Mucosa of gallbladder (tissue), 1 donor: Measurements from ENCODE around the gene EGFR. TPM values are rescaled to one million over a fixed set of nuclear protein-coding genes. Genes with fewer than 3 reads are reported as not detected.

Experiments used
- DNase-seq: peaks from one replicate; pipeline ENCODE4 v3.0.0-alpha.2; 2020; ENCODE audit warnings: low spot score
- total RNA-seq: library from RNA; stranded (reverse); gene quantifications from one replicate; pipeline ENCODE4 v1.2.1, GENCODE V29; 2021
- donor health status: DM: no; HTN: no; CAD: no.

Gene EGFR
- 87.3 TPM for total RNA-seq

DNA sequence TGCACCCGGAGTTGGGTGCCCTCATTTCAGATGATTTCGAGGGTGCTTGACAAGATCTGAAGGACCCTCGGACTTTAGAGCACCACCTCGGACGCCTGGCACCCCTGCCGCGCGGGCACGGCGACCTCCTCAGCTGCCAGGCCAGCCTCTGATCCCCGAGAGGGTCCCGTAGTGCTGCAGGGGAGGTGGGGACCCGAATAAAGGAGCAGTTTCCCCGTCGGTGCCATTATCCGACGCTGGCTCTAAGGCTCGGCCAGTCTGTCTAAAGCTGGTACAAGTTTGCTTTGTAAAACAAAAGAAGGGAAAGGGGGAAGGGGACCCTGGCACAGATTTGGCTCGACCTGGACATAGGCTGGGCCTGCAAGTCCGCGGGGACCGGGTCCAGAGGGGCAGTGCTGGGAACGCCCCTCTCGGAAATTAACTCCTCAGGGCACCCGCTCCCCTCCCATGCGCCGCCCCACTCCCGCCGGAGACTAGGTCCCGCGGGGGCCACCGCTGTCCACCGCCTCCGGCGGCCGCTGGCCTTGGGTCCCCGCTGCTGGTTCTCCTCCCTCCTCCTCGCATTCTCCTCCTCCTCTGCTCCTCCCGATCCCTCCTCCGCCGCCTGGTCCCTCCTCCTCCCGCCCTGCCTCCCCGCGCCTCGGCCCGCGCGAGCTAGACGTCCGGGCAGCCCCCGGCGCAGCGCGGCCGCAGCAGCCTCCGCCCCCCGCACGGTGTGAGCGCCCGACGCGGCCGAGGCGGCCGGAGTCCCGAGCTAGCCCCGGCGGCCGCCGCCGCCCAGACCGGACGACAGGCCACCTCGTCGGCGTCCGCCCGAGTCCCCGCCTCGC lies at the start of gene EGFR:
TSS of gene EGFR (plus strand) at position 657 of the 830 bp plus-strand sequence. CDS start 261 bp downstream, outside the sequence.
- DNase-seq: peak; percentile 82

DNA sequence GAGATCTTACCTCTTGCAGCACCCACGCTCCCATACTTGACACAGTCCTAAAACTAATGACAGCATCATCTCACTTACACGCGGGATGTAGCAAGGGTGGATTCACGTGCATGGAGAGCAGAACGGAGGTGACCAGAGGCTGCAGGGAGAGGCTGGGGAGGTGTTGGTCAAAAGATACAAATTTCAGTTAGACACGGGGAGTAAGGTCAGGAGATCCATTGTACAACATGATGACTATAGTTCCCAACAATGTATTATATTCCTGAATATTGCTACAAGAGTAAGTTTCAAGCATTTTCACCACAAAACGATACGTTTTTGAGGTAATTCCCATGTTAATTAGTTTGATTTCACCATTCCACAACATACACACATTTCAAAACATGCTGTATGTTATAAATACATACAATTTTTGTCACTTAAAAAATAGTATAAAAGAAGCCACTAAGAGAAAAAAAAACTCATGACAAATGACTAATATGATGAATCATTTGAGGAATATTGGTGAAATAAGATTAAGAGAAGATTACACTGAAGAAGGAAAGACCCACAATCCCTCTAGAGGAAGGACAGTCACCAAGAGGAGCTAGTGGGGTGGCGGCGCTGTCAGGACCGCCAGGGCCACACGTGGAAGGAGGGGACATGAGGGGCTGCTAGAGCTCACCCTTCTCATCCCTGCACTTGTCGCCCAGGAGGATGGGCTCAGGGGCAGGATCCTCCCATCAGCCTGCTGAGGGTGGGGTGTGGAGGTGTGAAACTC lies 49.4 kb upstream of the EGFR start:
- no peak for DNase-seq

DNA sequence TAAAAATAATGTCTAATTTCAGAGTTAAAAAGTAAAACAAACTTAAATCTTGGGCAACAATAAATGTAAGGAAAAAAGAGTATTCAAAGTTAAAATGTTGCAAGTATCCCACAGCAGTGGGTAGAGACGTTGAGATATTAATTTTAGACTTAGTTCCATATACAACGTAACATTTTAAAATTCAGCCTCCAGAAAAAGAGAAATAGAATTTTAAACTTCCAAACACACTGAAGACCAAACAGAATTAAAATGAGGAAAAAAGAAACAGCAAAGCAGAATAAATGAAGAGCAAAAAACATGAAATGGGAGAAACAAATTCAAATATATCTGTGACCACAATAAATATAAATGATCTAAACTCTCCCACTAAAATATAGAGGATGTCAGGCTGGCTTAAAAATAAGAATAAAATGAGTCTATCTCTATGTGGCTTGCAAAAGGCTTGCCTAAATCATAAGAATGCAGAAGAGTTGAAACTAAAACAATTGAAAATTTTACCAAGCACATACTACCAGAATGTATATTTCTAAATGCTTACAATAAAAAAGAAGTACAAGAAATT lies 46.0 kb upstream of the EGFR start:
- no peak for DNase-seq

DNA sequence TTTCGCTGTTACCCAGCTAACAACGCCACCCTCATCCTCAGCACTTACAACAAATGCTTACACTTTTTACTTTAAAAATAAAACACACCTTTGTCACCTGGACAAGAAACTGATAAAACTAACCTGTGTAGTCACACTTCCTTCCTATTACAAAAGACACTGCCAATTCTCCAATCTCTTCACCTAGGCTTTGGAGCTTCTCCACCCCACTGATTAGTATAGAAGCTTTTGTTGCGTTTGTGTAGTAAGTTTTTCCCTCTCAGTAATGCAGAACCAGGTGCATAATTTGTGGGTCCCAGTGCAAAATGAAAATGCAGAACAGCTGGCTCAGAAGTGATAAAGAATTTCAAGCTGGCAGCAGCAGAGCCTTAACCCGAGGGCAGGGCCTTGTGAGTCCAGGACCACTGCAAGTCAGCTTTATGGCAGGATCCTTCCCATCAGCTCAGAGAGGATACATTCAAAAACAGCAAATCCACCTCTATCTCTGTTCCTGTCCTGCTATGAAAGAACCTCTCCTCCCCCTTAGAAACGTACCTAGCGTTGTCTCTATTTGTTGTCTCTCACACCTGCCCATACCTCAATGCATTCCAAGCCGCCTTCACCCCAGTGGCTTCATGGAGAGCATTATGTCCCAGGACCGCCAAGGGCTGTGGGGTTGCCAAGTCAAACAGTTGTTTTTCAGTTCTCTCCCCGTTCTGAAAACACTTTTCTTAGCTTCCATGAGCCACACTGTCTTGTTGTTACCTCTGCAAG lies 40.3 kb upstream of the EGFR start:
- no peak for DNase-seq

DNA sequence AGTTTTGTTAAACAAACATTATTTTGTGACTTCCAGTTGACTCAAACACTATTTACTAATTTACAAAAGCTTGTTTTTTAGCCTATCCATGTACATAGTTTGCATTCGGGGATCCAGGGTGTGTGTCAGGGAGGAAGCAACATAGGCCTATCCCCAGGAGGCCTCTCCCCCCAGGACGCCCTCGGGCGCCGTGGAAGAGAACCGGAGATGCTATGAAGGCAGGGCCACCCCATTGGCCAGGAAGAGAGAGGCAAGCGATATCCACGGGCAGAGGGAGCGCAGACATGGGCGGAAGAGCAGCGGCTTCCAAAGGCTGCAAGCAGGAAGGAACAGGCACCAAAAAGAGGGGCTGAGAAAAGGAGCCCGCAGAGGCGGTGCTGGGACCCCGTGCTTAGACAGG lies 38.3 kb upstream of the EGFR start:
- no peak for DNase-seq

DNA sequence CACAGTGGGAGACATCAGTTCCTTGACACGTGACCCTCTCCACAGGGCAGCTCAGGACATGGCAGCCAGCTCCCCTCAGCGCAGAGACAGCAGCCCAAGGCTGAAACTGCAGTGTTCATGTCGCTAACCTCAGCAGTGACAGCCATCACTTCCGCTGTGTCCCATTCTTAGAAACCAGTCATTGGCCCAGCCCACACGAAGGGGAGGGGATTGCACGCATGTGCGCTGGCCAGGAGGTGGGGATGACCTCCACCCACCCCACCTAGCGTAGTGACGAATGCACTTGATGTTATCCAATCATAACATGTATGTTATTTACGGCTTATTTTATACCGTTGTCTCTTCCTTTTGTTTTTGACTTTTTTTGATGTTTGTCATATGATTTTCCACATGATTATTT lies 36.9 kb upstream of the EGFR start:
- DNase-seq: no peak

DNA sequence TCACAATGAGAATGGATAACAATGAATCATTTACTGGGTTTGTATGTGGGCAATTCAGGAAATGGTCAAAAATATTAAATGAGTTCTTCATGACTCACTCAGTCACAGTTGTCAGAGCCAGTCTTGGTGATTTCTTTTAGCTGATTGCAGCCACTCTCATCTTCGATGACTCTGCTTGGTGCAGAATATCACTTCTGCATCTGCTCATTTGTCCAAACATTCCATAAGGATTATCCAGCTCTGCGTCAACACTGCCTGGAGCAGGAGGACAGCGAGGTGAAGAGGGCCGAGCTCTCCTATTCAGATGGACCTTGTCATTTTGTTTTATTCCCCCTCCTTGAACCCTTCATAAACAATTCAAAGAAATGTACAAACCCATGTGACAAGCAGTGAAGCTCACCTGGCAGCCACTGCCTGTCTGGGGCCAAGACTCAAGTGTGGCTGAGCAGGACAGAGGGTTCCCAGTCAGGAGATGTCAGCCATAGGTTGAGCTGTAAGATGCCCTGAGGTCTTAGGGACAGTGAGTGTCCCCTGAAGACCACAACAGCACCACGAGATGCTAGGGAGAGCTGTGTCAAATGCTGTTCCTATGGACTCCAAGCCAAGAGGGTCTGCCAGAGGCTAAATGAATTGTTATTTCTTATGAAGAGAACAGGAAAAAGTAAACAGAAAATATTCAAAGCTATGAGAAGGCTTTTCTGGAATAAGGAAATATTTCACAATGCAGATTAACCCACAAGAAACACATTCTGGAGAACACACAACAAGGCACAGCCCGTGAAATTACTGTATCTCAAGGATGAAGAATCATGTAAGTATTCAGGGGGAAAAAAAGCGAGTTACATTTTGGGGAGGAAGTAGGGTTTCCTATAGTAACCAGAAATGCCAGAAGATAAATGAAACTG lies 33.1 kb upstream of the EGFR start:
- no peak for DNase-seq

DNA sequence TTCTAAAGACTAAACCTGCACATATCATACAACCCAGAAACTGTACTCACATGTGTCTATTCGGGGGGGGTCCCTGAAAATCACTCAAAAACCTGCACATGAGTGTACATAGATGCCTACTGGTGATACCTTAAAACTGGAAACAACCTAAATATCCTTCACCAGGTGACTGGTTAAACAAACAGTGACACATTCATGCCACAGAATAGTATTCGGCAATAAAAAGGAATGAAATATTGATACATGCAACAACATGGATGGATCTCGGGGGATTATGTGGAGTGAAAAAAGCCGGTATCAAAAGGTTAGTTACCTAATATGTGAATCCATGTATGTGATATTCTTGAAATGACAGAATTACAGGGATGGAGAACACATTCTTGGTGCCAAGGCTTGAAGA lies 32.1 kb upstream of the EGFR start:
- no peak for DNase-seq

DNA sequence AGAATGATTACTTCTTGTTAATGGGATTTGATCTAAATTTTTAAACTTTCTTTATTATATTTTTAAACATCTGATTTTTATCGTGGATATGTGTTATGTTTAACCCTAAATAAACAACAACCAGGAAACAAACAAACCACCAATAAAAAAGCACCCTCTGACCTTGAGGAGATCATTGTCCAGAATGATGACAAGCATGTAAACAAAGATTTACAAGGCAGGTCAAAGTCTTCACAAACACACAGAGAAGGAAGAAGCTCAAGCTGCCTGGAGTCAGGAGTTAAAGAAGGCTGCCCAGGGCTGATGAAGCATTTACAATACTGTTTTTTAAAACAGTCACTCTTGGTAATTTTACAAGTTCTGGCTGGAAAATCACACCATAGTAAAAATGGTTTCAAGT lies 31.0 kb upstream of the EGFR start:
- no peak for DNase-seq

DNA sequence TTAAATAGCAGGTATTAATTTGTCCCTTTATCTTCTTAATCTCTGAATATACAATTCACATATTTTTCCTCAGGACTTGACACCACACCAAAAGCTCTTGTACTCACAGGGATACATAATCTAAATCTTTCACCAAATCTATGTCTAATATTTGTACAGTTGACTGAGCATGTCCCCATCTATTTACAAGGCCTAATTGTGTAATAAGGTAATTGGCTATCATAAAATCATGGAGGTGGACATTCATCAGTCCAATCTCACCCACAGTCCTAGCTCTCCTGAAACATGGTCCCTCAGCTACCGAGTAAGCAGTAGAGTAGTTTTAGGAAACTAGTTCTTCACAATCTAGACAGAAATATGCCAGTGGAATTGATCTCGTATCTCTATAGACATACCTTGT lies 30.3 kb upstream of the EGFR start:
- DNase-seq: no peak

DNA sequence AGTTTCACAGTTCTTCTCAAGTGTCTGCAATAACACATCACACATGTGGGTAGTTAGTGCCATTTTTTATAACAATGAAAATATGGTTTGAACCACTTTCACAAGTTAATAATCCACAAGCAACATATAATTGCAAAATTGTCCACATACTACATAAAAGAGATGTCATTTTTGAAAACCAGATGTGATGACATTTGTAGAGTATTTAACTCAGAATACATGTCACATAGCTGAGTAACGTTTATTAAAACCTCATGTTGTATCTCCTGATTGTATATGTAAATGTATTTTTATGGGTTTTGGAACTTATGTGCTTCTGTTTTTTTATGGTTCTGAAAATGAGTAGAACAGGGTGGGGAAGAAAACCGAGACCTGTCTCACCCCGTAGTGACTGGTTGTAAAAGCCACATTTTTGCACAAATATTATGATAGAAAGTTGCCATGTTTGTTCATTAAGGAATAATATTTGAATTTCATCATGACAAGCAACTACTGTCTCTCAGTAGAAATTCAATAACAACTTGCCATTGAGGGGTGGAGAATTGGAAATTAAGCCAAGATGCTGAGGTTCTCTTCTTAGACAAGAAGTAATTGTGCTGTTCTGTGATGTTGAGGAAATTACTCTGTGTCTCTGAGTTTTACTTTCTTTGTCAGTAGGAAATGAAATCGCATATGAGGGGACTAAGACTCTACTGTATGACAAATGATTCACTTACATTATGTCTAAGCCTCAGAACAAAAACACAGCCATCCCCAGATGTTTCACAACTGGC lies 29.2 kb upstream of the EGFR start:
- no peak for DNase-seq

DNA sequence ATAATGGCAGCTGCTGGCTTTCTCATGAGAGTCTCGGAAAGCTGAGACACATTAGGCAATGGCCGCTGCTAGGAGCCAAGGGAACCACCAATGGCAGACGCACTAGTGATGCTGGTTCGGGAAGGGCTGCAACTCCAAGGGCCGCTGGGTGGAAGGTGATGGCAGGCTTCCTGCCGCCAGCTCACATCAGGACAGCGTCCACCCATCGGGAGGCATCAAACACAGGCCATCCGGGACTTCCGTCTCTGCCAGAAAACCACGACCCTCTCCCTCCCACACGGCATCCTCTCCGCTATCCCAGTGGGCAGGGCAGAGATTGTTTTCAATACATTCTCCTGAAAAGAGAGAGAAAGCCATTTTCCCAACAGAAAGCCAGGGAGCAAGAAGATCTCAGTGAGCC lies 27.5 kb upstream of the EGFR start:
- DNase-seq: no peak

DNA sequence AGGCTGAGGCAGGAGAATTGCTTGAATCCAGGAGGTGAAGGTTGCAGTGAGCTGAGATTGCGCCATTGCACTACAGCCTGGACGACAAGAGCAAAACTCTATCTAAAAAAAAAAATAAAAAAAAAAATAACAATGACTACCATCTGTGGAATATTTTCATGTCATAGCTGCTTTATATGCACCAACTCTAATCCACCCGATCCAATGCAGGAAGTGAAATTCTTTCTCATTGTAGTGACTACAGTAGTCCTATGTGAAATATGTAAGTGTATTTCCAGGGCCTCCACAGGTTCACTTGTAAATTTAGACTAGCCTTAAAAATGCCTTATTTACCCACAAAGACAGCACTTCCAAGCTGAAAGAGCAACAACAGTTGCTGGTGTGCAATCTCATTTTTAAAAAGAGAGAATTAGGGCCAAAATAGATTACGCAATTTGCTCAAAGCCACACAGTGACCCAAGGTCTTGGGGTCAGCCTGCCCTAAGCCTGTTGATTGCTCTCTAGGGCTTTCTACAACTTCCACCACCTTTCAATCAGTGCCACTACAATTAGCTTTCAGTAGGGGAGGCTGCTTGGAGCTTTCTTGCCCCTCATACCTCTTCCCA lies 25.8 kb upstream of the EGFR start:
- DNase-seq: no peak

DNA sequence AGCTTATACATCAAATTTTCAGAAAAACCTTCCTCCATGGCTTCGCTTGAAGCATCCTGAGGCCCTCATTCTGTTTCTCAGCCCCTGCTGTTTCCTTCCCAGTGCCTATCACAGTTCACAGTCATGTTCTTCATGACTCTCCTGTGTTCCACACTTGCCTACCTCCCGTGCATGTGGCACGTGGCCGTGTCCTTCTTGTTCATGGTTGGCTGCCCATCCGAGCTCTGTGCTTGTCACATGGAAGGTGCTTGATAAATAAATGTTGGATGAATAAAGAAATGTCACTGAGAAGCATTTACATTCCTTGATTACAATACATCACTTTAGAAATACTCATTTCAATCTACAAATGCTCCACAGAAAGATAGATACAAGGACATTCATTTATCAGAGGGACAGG lies 23.7 kb upstream of the EGFR start:
- no peak for DNase-seq

DNA sequence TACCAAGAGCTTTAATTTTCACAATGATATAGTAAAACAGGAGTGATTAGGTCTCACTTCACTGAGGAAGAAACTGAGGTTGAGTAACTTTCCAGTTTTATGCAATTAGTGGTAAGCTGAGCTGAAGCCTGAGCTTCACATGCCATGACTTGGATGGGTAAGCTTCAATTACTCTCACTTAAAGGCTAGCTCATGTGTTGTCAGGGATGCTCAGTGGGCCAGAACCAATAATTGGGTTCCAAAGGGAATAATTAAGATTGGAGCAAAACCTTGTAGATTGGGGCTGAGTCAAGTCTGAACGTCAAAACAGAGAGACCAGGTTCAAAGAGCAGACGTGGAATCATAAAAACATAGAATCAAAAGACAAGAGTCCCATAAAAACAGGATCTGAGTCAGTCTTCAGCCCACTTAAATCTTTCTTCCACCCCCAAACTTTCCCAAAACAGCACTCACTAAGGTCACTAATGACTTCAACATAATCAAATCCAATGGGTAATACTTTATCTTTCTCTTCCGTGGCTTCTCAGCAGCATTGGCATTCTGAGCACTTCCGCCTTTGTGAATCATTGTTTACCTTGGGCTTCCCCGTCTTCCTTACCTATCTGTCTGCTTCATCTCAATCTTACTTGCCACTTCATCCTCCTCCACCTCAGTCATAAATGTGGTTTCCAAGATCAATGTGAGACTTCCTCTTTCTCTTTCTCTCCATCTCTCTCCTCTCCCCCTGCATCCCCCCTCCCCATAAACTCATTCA lies 23.0 kb upstream of the EGFR start:
- no peak for DNase-seq

DNA sequence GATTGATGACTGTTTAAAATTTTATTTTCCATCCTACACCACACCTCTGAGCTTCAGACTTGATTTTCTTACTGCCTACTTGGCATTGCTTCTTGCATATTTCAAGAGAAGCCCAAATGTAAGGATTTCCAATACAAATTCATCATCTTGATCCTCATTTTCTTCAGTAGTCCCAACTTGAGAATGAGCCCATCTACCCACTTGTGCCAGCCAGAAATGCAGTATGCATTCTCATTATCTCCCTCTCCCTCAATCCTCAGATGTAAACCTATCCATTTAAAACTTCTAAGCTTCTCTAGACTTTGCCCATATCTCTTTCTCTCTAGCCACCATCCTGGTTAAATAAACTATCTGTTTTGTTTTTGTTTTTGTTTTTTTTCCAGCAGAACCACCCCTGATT lies 22.4 kb upstream of the EGFR start:
- no peak for DNase-seq

DNA sequence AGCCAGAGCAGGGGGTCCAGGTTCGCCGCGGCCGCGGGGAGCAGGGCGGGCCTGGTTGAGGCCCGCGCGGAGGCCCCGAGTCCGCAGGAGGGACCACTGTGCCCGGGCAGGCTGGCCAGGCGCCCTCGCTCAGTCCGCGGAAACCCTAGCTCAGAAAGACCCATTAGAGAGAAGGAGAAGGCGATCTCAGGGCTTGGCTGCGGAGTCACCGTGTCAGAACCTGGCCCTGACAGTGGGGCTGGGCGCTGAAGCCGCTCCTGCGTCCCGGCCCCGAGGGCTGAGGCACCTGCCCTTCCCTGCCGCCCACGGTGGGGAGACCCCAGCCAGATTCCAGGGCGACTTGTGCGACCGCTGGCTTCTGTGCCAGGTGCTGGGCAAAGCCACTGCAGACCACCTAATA lies 14.2 kb upstream of the EGFR start:
- DNase-seq: no peak

DNA sequence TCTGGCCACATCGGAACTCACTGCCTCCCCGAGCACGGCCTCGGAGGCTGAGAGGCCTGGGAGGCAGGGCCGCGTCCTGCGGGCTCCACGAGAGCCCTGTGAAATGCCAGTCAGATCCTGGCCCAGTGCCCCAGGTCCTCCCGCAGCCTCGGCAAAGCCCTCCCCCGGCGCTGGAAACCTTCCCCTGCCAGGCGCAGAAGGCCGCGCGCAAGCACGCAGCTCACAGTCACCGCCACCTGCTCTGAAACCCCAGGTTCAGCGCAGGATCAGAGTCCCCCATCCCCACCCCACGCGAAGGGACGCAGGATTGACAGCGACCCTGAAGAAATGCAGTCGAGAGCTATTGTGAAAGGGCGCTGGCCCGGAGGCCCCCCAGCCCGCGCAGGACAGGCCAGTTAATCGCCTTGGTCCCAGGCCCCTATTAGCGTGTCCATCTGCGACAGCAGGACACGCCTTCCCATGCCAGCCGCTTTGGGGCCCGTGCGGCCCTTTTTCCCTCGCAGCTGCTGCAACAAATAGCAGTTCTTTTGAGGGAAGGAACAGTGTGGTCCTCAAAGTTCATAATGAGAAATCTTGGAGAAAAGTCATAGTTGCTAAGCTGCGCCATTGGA lies 13.5 kb upstream of the EGFR start:
- no peak for DNase-seq

DNA sequence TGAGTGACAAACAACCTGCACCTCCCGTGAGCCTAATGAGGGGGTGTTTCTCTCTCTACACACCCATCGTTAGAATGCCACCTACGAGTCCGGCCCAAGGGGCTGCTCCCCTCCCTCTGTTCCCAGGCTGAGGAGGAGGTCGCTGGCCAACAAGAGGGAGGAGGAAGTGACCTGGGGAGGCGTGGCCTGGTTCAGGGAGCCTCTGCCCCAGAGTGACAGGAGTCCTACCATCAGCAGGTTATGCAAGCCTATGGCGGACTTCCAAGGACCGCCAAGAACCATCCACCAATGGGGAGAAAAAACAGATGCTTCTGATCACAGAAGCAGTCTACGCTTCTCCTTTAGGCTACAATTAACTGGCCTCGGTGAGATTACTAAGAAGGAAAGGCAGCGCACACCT lies 12.3 kb upstream of the EGFR start:
- DNase-seq: no peak
